ENCODE measurements around the gene IL36B.

IL36B gene

GRCh38 chr2:113068249-113068648, 15.6 kb upstream of the IL36B start:
- H3K4me3 ChIP-seq (ENCODE audit: low read depth in 1 of 5, low read length in 5 of 5): no peak overlapping the region
- H3K9me3 ChIP-seq (ENCODE audit: control insufficient read depth in 5 of 5, low read length in 5 of 5): no peaks in the 10 kb centered on the region
- H3K27ac ChIP-seq (ENCODE audit: low read depth, low read length): no peak overlapping the region
- no peaks in the 10 kb centered on the region for H3K27me3 ChIP-seq (ENCODE audit: control insufficient read depth in 5 of 5, insufficient read depth in 4 of 5, low read length in 5 of 5)
- H3K36me3 ChIP-seq (ENCODE audit: control insufficient read depth in 5 of 5, insufficient read depth in 5 of 5, low read length in 5 of 5): no peaks in the 10 kb centered on the region
- no peak overlapping the region for H3K9ac ChIP-seq (ENCODE audit: low read length in 5 of 5)
- H3K4me1 ChIP-seq (ENCODE audit: control insufficient read depth in 5 of 5, insufficient read depth in 5 of 5, low read length in 5 of 5): no peaks in the 10 kb centered on the region

DNA sequence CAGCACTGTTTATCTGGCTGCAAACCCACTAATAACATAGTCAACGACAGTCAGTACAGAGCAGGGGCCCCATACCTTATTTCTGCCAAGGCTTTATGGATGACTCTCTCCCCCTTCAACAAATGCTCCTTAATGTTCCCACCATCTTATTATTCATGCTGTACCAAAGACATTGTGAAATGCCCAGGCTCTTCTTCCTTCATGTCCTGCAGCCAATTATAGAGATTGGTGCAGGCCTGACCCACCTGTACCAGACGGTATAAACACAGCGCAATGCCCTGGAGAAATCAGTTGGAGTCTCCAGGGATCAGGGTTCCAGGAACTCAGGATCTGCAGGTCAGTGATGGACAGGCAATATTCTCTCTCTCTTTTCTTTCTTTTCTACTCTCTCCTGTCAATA, 15.0 kb upstream of the IL36B start, which contains the start of gene IL1F10:
TSS of gene IL1F10 (plus strand) at position 290 of the 400 bp plus-strand sequence. CDS start 4,769 bp downstream, outside the sequence.
- no peak within 1 kb of the TSS for H3K9ac ChIP-seq (ENCODE audit: low read length in 5 of 5)
- H3K9me3 ChIP-seq (ENCODE audit: control insufficient read depth in 5 of 5, low read length in 5 of 5): no peaks in the 10 kb centered on the region
- no peak within 1 kb of the TSS for H3K27ac ChIP-seq (ENCODE audit: low read depth, low read length)
- H3K27me3 ChIP-seq (ENCODE audit: control insufficient read depth in 5 of 5, insufficient read depth in 4 of 5, low read length in 5 of 5): peaks cover 0 to under 1% (median 0%) of the 10 kb centered on the region in 5 donors
- no peaks in the 10 kb centered on the region for H3K4me1 ChIP-seq (ENCODE audit: control insufficient read depth in 5 of 5, insufficient read depth in 5 of 5, low read length in 5 of 5)
- no peak within 1 kb of the TSS for H3K4me3 ChIP-seq (ENCODE audit: low read depth in 1 of 5, low read length in 5 of 5)
- H3K36me3 ChIP-seq (ENCODE audit: control insufficient read depth in 5 of 5, insufficient read depth in 5 of 5, low read length in 5 of 5): no peaks in the 10 kb centered on the region

DNA sequence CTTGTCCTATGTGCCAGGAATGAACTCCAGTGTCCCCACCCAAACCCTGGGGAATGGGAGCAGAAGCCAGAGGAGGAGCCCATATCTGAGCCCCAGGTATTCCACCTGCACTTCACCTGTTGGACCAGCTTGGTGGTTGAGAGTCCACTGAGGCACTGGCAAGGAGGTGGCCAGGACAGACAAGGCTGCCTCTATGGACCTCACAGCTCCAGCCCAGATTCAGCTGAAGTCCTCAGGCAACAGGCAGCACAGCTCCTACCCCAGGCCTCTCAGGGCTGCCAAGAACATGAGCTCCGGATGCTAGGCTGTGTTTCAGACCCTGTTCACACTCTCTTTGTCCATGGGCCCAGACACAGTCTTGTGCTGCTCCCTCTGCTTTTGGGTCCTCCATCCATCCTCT, 12.2 kb upstream of the IL36B start:
- Histone ChIP-seq H3K27ac (ENCODE audit: low read depth, low read length) (no peak overlapping the region), H3K27me3 (ENCODE audit: control insufficient read depth in 5 of 5, insufficient read depth in 4 of 5, low read length in 5 of 5) (peaks cover 0 to 8% (median 4%) of the 10 kb centered on the region in 5 donors), H3K36me3 (ENCODE audit: control insufficient read depth in 5 of 5, insufficient read depth in 5 of 5, low read length in 5 of 5) (no peaks in the 10 kb centered on the region), H3K4me3 (ENCODE audit: low read depth in 1 of 5, low read length in 5 of 5) (no peak overlapping the region), H3K4me1 (ENCODE audit: control insufficient read depth in 5 of 5, insufficient read depth in 5 of 5, low read length in 5 of 5) (no peaks in the 10 kb centered on the region), H3K9me3 (ENCODE audit: control insufficient read depth in 5 of 5, low read length in 5 of 5) (no peaks in the 10 kb centered on the region), H3K9ac (ENCODE audit: low read length in 5 of 5) (no peak overlapping the region)

GRCh38 chr2:113064281-113064680, 11.6 kb upstream of the IL36B start:
- Histone ChIP-seq H3K9ac (ENCODE audit: low read length in 5 of 5) (no peak overlapping the region), H3K9me3 (ENCODE audit: control insufficient read depth in 5 of 5, low read length in 5 of 5) (no peaks in the 10 kb centered on the region), H3K4me3 (ENCODE audit: low read depth in 1 of 5, low read length in 5 of 5) (no peak overlapping the region), H3K27me3 (ENCODE audit: control insufficient read depth in 5 of 5, insufficient read depth in 4 of 5, low read length in 5 of 5) (peaks cover 0 to 8% (median 4%) of the 10 kb centered on the region in 5 donors), H3K27ac (ENCODE audit: low read depth, low read length) (no peak overlapping the region), H3K36me3 (ENCODE audit: control insufficient read depth in 5 of 5, insufficient read depth in 5 of 5, low read length in 5 of 5) (no peaks in the 10 kb centered on the region), H3K4me1 (ENCODE audit: control insufficient read depth in 5 of 5, insufficient read depth in 5 of 5, low read length in 5 of 5) (no peaks in the 10 kb centered on the region)

DNA sequence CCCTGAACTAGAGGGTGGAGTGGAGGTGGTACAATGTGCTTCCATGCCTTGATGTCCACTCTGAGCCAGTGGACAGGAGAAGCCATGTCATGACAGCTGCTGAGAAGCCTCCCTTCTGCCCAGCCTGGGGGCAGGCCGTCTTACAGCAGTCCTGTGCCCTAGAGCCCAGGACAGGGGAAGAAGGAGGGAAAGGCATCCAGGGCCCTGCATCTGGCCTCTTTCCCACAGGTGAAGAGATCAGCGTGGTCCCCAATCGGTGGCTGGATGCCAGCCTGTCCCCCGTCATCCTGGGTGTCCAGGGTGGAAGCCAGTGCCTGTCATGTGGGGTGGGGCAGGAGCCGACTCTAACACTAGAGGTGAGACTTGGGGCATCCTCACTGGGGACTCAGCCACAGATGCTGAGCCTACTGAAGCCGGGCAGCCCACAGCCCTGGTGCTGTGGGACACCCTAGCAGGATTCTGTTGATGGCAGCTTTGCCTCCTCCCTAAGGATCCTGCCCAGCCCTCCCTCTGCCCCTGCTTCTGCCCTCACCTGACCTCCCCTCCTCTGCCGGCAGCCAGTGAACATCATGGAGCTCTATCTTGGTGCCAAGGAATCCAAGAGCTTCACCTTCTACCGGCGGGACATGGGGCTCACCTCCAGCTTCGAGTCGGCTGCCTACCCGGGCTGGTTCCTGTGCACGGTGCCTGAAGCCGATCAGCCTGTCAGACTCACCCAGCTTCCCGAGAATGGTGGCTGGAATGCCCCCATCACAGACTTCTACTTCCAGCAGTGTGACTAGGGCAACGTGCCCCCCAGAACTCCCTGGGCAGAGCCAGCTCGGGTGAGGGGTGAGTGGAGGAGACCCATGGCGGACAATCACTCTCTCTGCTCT, 9.5 kb upstream of the IL36B start:
- Histone ChIP-seq H3K27ac (ENCODE audit: low read depth, low read length) (no peak overlapping the region), H3K9me3 (ENCODE audit: control insufficient read depth in 5 of 5, low read length in 5 of 5) (no peaks in the 10 kb centered on the region), H3K4me3 (ENCODE audit: low read depth in 1 of 5, low read length in 5 of 5) (no peak overlapping the region), H3K27me3 (ENCODE audit: control insufficient read depth in 5 of 5, insufficient read depth in 4 of 5, low read length in 5 of 5) (peaks cover 0 to 8% (median 4%) of the 10 kb centered on the region in 5 donors), H3K4me1 (ENCODE audit: control insufficient read depth in 5 of 5, insufficient read depth in 5 of 5, low read length in 5 of 5) (no peaks in the 10 kb centered on the region), H3K9ac (ENCODE audit: low read length in 5 of 5) (no peak overlapping the region), H3K36me3 (ENCODE audit: control insufficient read depth in 5 of 5, insufficient read depth in 5 of 5, low read length in 5 of 5) (no peaks in the 10 kb centered on the region)

DNA sequence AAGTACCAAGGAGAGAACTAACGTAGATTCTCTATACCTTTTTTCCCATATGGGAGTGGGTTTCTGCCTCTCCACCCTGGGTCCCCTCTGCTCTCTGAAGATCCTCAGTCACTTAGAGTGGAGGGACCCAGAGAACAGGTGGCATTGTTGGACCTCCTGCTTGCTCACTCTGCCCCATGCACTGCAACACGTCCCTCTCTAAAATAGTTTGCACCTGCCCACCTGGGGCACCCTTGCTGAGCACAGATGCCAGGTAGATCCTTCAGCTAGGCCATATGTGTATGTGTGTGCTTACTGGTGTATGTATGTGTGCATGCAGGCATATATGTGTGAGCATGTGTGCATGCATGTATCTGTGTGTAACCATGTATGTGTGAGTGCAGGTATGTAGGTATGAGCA, 8.6 kb upstream of the IL36B start:
- H3K9me3 ChIP-seq (ENCODE audit: control insufficient read depth in 5 of 5, low read length in 5 of 5): peaks cover 0 to 1% (median 0%) of the 10 kb centered on the region in 5 donors
- H3K9ac ChIP-seq (ENCODE audit: low read length in 5 of 5): no peak overlapping the region
- no peak overlapping the region for H3K4me3 ChIP-seq (ENCODE audit: low read depth in 1 of 5, low read length in 5 of 5)
- no peaks in the 10 kb centered on the region for H3K4me1 ChIP-seq (ENCODE audit: control insufficient read depth in 5 of 5, insufficient read depth in 5 of 5, low read length in 5 of 5)
- H3K27ac ChIP-seq (ENCODE audit: low read depth, low read length): no peak overlapping the region
- H3K36me3 ChIP-seq (ENCODE audit: control insufficient read depth in 5 of 5, insufficient read depth in 5 of 5, low read length in 5 of 5): no peaks in the 10 kb centered on the region
- H3K27me3 ChIP-seq (ENCODE audit: control insufficient read depth in 5 of 5, insufficient read depth in 4 of 5, low read length in 5 of 5): peaks cover 0 to 8% (median 4%) of the 10 kb centered on the region in 5 donors

GRCh38 chr2:113060796-113061195, 8.1 kb upstream of the IL36B start:
- Histone ChIP-seq H3K9me3 (ENCODE audit: control insufficient read depth in 5 of 5, low read length in 5 of 5) (peaks cover 0 to 5% (median 0%) of the 10 kb centered on the region in 5 donors), H3K9ac (ENCODE audit: low read length in 5 of 5) (no peak overlapping the region), H3K4me1 (ENCODE audit: control insufficient read depth in 5 of 5, insufficient read depth in 5 of 5, low read length in 5 of 5) (no peaks in the 10 kb centered on the region), H3K27ac (ENCODE audit: low read depth, low read length) (no peak overlapping the region), H3K36me3 (ENCODE audit: control insufficient read depth in 5 of 5, insufficient read depth in 5 of 5, low read length in 5 of 5) (no peaks in the 10 kb centered on the region), H3K4me3 (ENCODE audit: low read depth in 1 of 5, low read length in 5 of 5) (no peak overlapping the region), H3K27me3 (ENCODE audit: control insufficient read depth in 5 of 5, insufficient read depth in 4 of 5, low read length in 5 of 5) (peaks cover 0 to 8% (median 4%) of the 10 kb centered on the region in 5 donors)

- Histone ChIP-seq H3K27ac (ENCODE audit: low read depth, low read length) (no peak overlapping the region), H3K4me1 (ENCODE audit: control insufficient read depth in 5 of 5, insufficient read depth in 5 of 5, low read length in 5 of 5) (no peaks in the 10 kb centered on the region), H3K27me3 (ENCODE audit: control insufficient read depth in 5 of 5, insufficient read depth in 4 of 5, low read length in 5 of 5) (peaks cover 0 to 8% (median 4%) of the 10 kb centered on the region in 5 donors), H3K36me3 (ENCODE audit: control insufficient read depth in 5 of 5, insufficient read depth in 5 of 5, low read length in 5 of 5) (no peaks in the 10 kb centered on the region), H3K9me3 (ENCODE audit: control insufficient read depth in 5 of 5, low read length in 5 of 5) (peaks cover 0 to 6% (median 0%) of the 10 kb centered on the region in 5 donors), H3K4me3 (ENCODE audit: low read depth in 1 of 5, low read length in 5 of 5) (no peak overlapping the region), H3K9ac (ENCODE audit: low read length in 5 of 5) (no peak overlapping the region)
These were observed 7.7 kb upstream of the IL36B start for GRCh38 chr2:113060396-113060795.

DNA sequence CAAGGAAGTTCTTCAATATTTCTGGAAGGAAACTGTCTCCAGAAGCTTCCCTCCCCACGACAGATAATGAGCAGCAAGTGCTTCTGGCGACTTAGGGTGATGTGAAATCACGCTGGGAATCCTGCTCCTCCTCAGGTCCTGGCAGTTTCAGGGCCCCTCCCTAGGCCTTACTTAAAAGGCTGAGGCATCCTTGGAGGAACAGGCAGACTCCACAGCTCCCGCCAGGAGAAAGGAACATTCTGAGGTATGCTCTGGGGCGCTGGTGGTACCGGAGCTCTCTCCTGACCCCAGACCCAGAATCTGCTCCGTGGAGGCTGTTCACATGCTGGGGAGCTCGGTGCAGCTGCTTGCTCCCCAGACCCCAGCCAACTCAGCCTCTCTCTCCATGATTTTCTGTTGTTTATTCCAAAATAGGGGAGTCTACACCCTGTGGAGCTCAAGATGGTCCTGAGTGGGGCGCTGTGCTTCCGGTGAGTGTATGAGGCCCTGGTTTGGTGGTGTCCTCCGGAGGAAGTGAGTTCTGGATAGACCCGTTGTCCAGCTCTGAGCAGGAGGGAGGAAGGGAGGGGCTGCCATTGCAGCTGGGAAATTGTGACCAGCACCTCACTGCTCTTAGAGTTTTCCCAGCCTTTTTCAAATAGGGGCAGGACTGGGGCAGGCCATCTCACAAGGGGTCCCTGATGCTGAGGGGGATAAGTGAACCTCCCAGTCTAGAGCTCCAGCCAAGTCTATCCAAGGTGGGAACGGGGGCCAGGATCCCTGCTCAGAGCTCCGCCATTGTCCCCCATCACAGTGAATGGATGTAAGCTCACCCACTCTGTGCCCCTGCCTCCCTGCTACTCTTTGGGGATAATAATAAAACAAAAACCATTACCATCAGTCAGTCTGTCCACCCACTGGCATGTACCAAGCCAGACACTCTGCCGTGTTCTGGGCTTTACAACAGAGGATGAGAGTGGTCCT, 6.6 kb upstream of the IL36B start, which contains the start of gene IL36RN:
TSS of gene IL36RN (plus strand) at position 201 of the 963 bp plus-strand sequence. CDS start at position 442, 241 bp downstream.
- Histone ChIP-seq H3K9me3 (ENCODE audit: control insufficient read depth in 5 of 5, low read length in 5 of 5) (peaks cover 0 to 14% (median 4%) of the 10 kb centered on the region in 5 donors), H3K27me3 (ENCODE audit: control insufficient read depth in 5 of 5, insufficient read depth in 4 of 5, low read length in 5 of 5) (peaks cover 0 to 8% (median 4%) of the 10 kb centered on the region in 5 donors), H3K27ac (ENCODE audit: low read depth, low read length) (no peak within 1 kb of the TSS), H3K9ac (ENCODE audit: low read length in 5 of 5) (no peak within 1 kb of the TSS), H3K4me1 (ENCODE audit: control insufficient read depth in 5 of 5, insufficient read depth in 5 of 5, low read length in 5 of 5) (no peaks in the 10 kb centered on the region), H3K4me3 (ENCODE audit: low read depth in 1 of 5, low read length in 5 of 5) (no peak within 1 kb of the TSS), H3K36me3 (ENCODE audit: control insufficient read depth in 5 of 5, insufficient read depth in 5 of 5, low read length in 5 of 5) (no peaks in the 10 kb centered on the region)

All from subcutaneous abdominal adipose tissue (tissue), 5 donors.